T-cell (primary cell): ENCODE results near the gene BMPR1B. TPM values are rescaled to one million over a fixed set of nuclear protein-coding genes. Genes with fewer than 3 reads are reported as not detected.

Experiments
- ATAC-seq, 4 experiments: fragments of 200-7000 bp in 3 of 4; fragments of 150-1000 bp in 1 of 4; cut with Tn5 transposase; replicated peaks in 1 of 4; 1 replicate in 3 of 4; 2 replicates in 1 of 4; pipeline ENCODE4 v1.10.0; 2021; ENCODE audit warnings: moderate library complexity in 3 of 4, mild to moderate bottlenecking in 2 of 4, moderate number of reproducible peaks in 1 of 4
- CTCF ChIA-PET, 2 donors: fragments of 300-600 bp; sonication (Branson Sonifier 250); formaldehyde crosslinking; loops; one replicate each; lab custom pipeline; 2022; ENCODE audit warnings: antibody characterized with exemption in 2 of 2; lab: Charles Lee
- POLR2A ChIA-PET, 2 donors: fragments of 300-600 bp; sonication (Branson Sonifier 250); formaldehyde crosslinking; loops; one replicate each; lab custom pipeline; 2022; ENCODE audit warnings: antibody characterized with exemption in 2 of 2; lab: Charles Lee
- DNase-seq, 35 experiments: peaks; one replicate each; pipeline versions ENCODE4 v3.0.0 to v3.0.0-alpha.2; 2013 to 2023
- H3K27ac ChIP-seq: one replicate; pipeline ENCODE4 v1.5.1; 2013; ENCODE audit warnings: low read length
- H3K27me3 ChIP-seq, 2 experiments: replicated peaks in 1 of 2; 1 replicate in 1 of 2; 2 replicates in 1 of 2; pipeline versions ENCODE4 v1.6.1 to v1.7.0; 2013; ENCODE audit warnings: low read length in 1 of 2, mixed read lengths in 1 of 2; ENCODE audit not compliant: control insufficient read depth in 2 of 2, insufficient read depth in 2 of 2; ENCODE audit errors: extremely low read depth in 1 of 2
- H3K36me3 ChIP-seq, 2 donors: 1 replicate in 1 of 2; 2 replicates in 1 of 2; pipeline versions ENCODE4 v1.6.1 to v1.7.0; 2013; ENCODE audit warnings: low read length in 1 of 2; ENCODE audit not compliant: control insufficient read depth in 2 of 2, insufficient read depth in 1 of 2; ENCODE audit errors: extremely low read depth in 1 of 2
- H3K4me1 ChIP-seq, 2 experiments: 1 replicate in 1 of 2; 2 replicates in 1 of 2; pipeline versions ENCODE4 v1.6.1 to v1.7.0; 2013; ENCODE audit warnings: low read length in 2 of 2, mixed read lengths in 1 of 2; ENCODE audit not compliant: insufficient read depth in 2 of 2, control insufficient read depth in 1 of 2; ENCODE audit errors: extremely low read depth in 1 of 2
- H3K4me3 ChIP-seq, 2 donors: 1 replicate in 1 of 2; 2 replicates in 1 of 2; pipeline versions ENCODE4 v1.5.1 to v1.7.0; 2013; ENCODE audit warnings: mild to moderate bottlenecking in 2 of 2, low read length in 1 of 2, moderate library complexity in 1 of 2; ENCODE audit not compliant: control insufficient read depth in 1 of 2; ENCODE audit errors: extremely low read depth in 1 of 2
- H3K9me3 ChIP-seq: 2 replicates; pipeline ENCODE4 v1.7.0; 2013
- H3K27ac Mint-ChIP-seq, 2 donors: one replicate each; pipeline ENCODE4 v1.8.0; 2020 to 2021; ENCODE audit warnings: mild to moderate bottlenecking in 2 of 2, mixed read lengths in 2 of 2
- H3K27me3 Mint-ChIP-seq, 2 donors: one replicate each; pipeline ENCODE4 v1.8.0; 2021 to 2022; ENCODE audit warnings: mixed read lengths in 2 of 2
- H3K36me3 Mint-ChIP-seq: one replicate; pipeline ENCODE4 v1.8.0; 2021; ENCODE audit warnings: mixed read lengths
- H3K4me1 Mint-ChIP-seq, 3 donors: one replicate each; pipeline ENCODE4 v1.8.0; 2020 to 2022; ENCODE audit warnings: mixed read lengths in 3 of 3, mild to moderate bottlenecking in 1 of 3
- H3K4me3 Mint-ChIP-seq, 3 donors: one replicate each; pipeline ENCODE4 v1.8.0; 2020 to 2022; ENCODE audit warnings: mild to moderate bottlenecking in 3 of 3, mixed read lengths in 3 of 3, moderate library complexity in 3 of 3
- H3K9me3 Mint-ChIP-seq, 3 donors: one replicate each; pipeline ENCODE4 v1.8.0; 2020 to 2022; ENCODE audit warnings: mixed read lengths in 3 of 3
- WGBS: methylation state at CpG from one replicate; pipeline ENCODE4 v1.1.5; 2013; ENCODE audit warnings: missing lambda C conversion rate; ENCODE audit not compliant: insufficient coverage; 5-methylcytosine and 5-hydroxymethylcytosine counted together
- total RNA-seq, 35 experiments: library from RNA in 6 of 35; stranded (reverse) in 6 of 35; fragments of 120-200 nt in 1 of 35; gene quantifications; one replicate each; pipeline versions ENCODE4 v1.2.1 to v1.2.4 and lab custom pipeline; 2013 to 2026

The BMPR1B gene
- total RNA-seq, 5 donors from 2014 or later (not counting 1 experiment from before 2014, with no cell fraction given): 0.09 to 0.36 (median 0.28) TPM; not detected in 2

GRCh38 chr4:95018785-95019184 lies 261.0 kb downstream of the BMPR1B start:
- ChIA-PET CTCF (no interaction called here), POLR2A (no interaction called here)
- Mint-ChIP-seq H3K9me3 (no peaks in the 10 kb centered on the region), H3K36me3 (no peaks in the 10 kb centered on the region), H3K4me3 (no peak overlapping the region), H3K27me3 (no peaks in the 10 kb centered on the region), H3K4me1 (peaks cover 0 to 6% (median 2%) of the 10 kb centered on the region in 3 donors), H3K27ac (no peak overlapping the region)
- H3K36me3 ChIP-seq: no peaks in the 10 kb centered on the region
- DNase-seq: no peak
- WGBS: 100% methylated on average over 2 of the region's 5 CpGs
- peaks cover 0 to 3% of the 10 kb centered on the region in 2 experiments for H3K4me1 ChIP-seq
- H3K27ac ChIP-seq: no peak overlapping the region
- no peak overlapping the region for H3K4me3 ChIP-seq
- no peaks in the 10 kb centered on the region for H3K9me3 ChIP-seq
- no peak for ATAC-seq
- no peaks in the 10 kb centered on the region for H3K27me3 ChIP-seq

GRCh38 chr4:95020521-95020920 lies 262.8 kb downstream of the BMPR1B start:
- no peaks in the 10 kb centered on the region for H3K36me3 Mint-ChIP-seq
- H3K4me1 Mint-ChIP-seq: peaks cover 0 to 6% (median 2%) of the 10 kb centered on the region in 3 donors
- no peaks in the 10 kb centered on the region for H3K9me3 ChIP-seq
- ChIA-PET POLR2A (no interaction called here), CTCF (no interaction called here)
- DNase-seq: no peak
- H3K27ac Mint-ChIP-seq: no peak overlapping the region
- H3K27me3 ChIP-seq: no peaks in the 10 kb centered on the region
- no peak overlapping the region for H3K4me3 Mint-ChIP-seq
- H3K4me3 ChIP-seq: no peak overlapping the region
- no peak overlapping the region for H3K27ac ChIP-seq
- H3K36me3 ChIP-seq: no peaks in the 10 kb centered on the region
- H3K27me3 Mint-ChIP-seq: no peaks in the 10 kb centered on the region
- WGBS: no CpG with 5 or more reads among the region's 8 CpGs
- H3K9me3 Mint-ChIP-seq: no peaks in the 10 kb centered on the region
- H3K4me1 ChIP-seq: peaks cover 0 to 3% of the 10 kb centered on the region in 2 experiments
- ATAC-seq: no peak

- ATAC-seq (no peak), DNase-seq (no peak)
- H3K9me3 ChIP-seq: no peaks in the 10 kb centered on the region
- no peaks in the 10 kb centered on the region for H3K36me3 ChIP-seq
- H3K27ac ChIP-seq: no peak overlapping the region
- H3K4me3 ChIP-seq: no peak overlapping the region
- no peaks in the 10 kb centered on the region for H3K27me3 ChIP-seq
- Mint-ChIP-seq H3K36me3 (no peaks in the 10 kb centered on the region), H3K27me3 (no peaks in the 10 kb centered on the region), H3K4me1 (peaks cover 0 to 6% (median 2%) of the 10 kb centered on the region in 3 donors), H3K9me3 (no peaks in the 10 kb centered on the region), H3K4me3 (no peak overlapping the region), H3K27ac (no peak overlapping the region)
- peaks cover 0 to 3% of the 10 kb centered on the region in 2 experiments for H3K4me1 ChIP-seq
- no CpG with 5 or more reads among the region's 1 CpG for WGBS
- CTCF ChIA-PET: no interaction called here
- POLR2A ChIA-PET: no interaction called here
These were observed 263.3 kb downstream of the BMPR1B start for GRCh38 chr4:95021099-95021498.

GRCh38 chr4:95023110-95023509 lies 265.4 kb downstream of the BMPR1B start:
- DNase-seq: no peak
- ChIA-PET POLR2A (no interaction called here), CTCF (interaction anchor here in 1 of 2 donors (0.6 kb wide), 1 partner anchor 1755 kb away, joined by 3 read pairs; no protein-coding TSS in a partner anchor)
- 67% methylated on average over 1 of the region's 5 CpGs for whole genome bisulfite sequencing
- no peak for ATAC-seq
- Histone ChIP-seq H3K4me1 (no peaks in the 10 kb centered on the region), H3K27ac (no peak overlapping the region), H3K4me3 (no peak overlapping the region), H3K36me3 (no peaks in the 10 kb centered on the region), H3K9me3 (no peaks in the 10 kb centered on the region), H3K27me3 (no peaks in the 10 kb centered on the region)
- H3K9me3 Mint-ChIP-seq: no peaks in the 10 kb centered on the region
- no peaks in the 10 kb centered on the region for H3K27me3 Mint-ChIP-seq
- H3K27ac Mint-ChIP-seq: no peak overlapping the region
- no peak overlapping the region for H3K4me3 Mint-ChIP-seq
- no peaks in the 10 kb centered on the region for H3K36me3 Mint-ChIP-seq
- no peaks in the 10 kb centered on the region for H3K4me1 Mint-ChIP-seq

- DNase-seq (no peak), ATAC-seq (no peak)
- H3K27me3 ChIP-seq: no peaks in the 10 kb centered on the region
- ChIA-PET CTCF (no interaction called here), POLR2A (interaction anchor here in 1 of 2 donors (0.6 kb wide), 1 partner anchor 35 kb away, joined by 3 read pairs; no protein-coding TSS in a partner anchor)
- Mint-ChIP-seq H3K4me3 (no peak overlapping the region), H3K9me3 (peaks cover 0 to 10% (median 0%) of the 10 kb centered on the region in 3 donors), H3K27ac (no peak overlapping the region), H3K27me3 (no peaks in the 10 kb centered on the region), H3K36me3 (no peaks in the 10 kb centered on the region), H3K4me1 (no peaks in the 10 kb centered on the region)
- H3K4me3 ChIP-seq: no peak overlapping the region
- no peaks in the 10 kb centered on the region for H3K36me3 ChIP-seq
- no peaks in the 10 kb centered on the region for H3K9me3 ChIP-seq
- H3K27ac ChIP-seq: no peak overlapping the region
- no peaks in the 10 kb centered on the region for H3K4me1 ChIP-seq
These were observed 270.3 kb downstream of the BMPR1B start for GRCh38 chr4:95027905-95028618.

GRCh38 chr4:95038791-95039190 lies 281.0 kb downstream of the BMPR1B start:
- no peak for ATAC-seq
- no peak overlapping the region for H3K4me3 ChIP-seq
- H3K36me3 ChIP-seq: no peaks in the 10 kb centered on the region
- H3K9me3 ChIP-seq: no peaks in the 10 kb centered on the region
- Mint-ChIP-seq H3K4me1 (no peaks in the 10 kb centered on the region), H3K36me3 (no peaks in the 10 kb centered on the region), H3K27ac (no peak overlapping the region), H3K9me3 (peaks cover 3 to 19% (median 10%) of the 10 kb centered on the region in 3 donors), H3K4me3 (no peak overlapping the region), H3K27me3 (peaks cover 0 to 10% of the 10 kb centered on the region in 2 donors)
- POLR2A ChIA-PET: no interaction called here
- no peak for DNase-seq
- H3K4me1 ChIP-seq: no peaks in the 10 kb centered on the region
- CTCF ChIA-PET: interaction anchor here in 1 of 2 donors (0.6 kb wide), 1 partner anchor 416 kb away, joined by 11 read pairs; no protein-coding TSS in a partner anchor
- no CpG with 5 or more reads among the region's 4 CpGs for WGBS
- H3K27me3 ChIP-seq: no peaks in the 10 kb centered on the region
- no peak overlapping the region for H3K27ac ChIP-seq
